ENCODE data around the gene SPRR3.

Gene SPRR3, protein sequence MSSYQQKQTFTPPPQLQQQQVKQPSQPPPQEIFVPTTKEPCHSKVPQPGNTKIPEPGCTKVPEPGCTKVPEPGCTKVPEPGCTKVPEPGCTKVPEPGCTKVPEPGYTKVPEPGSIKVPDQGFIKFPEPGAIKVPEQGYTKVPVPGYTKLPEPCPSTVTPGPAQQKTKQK

DNA sequence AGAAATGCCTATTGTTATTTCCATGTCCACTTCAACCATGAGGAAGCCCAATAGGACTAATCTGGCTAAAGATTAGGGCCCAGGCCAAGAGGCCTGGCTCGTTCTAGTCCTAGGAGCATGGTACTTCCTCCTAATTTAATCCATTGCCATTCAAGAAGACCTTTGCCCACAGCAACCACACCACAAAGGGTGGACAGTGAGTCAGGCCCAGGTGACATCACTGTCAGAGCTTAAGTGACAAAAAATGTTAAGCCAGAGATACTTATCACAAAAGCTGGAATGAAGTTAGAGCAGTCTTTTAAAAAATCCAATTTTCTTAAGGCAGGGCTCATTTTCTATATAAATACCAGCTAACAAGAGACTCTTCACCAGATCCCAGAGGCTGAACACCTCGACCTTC is at the start of gene SPRR3:
Gene SPRR3 (plus strand): TSS at position 368 of the 400 bp plus-strand sequence. CDS start 1,272 bp downstream, outside the sequence.
- DNase-seq (ENCODE audit: low read depth): no peak

DNA sequence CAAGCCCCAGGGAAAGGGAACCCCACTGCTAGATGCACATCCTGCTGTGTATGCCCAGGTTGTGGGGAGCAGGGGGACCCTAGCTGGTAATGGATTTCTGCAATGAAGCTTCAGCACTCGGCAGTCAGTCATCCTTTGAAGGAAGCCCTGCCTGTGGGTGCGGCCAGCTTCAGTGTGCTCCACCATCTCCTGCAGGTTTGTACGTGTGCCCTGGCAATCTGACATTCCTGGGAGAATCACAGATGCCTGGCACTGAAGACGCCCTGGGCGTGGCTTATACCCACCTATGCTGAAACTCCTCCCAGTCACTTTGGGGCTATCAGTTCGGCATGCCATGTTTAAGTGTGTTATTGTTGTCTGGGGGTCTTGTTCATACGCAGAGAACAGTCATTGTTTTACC is 47.8 kb upstream of the SPRR3 start:
- no peak for DNase-seq (ENCODE audit: low read depth)

DNA sequence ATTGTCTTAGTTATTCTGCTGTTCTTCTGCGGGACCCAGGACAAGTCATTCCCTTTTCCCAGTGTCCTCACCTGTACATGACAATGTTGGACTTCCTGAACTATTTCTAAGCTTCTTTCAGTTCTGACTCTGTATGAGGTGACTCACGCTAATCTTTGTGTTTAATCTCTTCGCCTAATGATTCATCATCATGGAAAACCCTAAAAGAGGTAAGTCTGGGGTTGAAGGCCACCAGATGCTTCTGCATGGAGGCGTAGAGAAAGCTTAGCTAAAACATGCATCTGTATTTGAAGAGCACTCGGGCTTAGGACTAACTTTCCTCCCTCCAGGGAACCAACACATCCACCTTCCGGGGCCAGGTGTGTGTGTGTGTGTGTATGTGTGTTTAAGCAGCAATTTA is 47.1 kb upstream of the SPRR3 start:
- no peak for DNase-seq (ENCODE audit: low read depth)

DNA sequence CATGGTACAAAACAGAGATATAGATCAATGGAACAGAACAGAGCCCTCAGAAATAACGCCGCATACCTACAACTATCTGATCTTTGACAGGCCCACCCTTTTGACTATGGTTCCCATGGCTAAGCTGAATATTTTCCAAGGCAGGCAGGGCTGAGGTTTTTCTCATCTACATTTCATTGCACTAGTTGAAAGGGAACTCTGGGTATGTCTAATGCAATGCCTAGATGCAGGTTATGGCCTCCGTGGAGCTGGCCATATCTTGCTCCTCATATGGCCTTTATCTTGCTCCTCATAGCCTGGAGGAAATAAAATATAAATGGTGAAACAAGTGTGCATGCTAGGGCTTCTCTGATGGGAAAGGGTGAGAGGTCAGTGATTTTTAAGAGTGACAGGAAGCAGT is 44.0 kb upstream of the SPRR3 start:
- DNase-seq (ENCODE audit: low read depth): no peak

DNA sequence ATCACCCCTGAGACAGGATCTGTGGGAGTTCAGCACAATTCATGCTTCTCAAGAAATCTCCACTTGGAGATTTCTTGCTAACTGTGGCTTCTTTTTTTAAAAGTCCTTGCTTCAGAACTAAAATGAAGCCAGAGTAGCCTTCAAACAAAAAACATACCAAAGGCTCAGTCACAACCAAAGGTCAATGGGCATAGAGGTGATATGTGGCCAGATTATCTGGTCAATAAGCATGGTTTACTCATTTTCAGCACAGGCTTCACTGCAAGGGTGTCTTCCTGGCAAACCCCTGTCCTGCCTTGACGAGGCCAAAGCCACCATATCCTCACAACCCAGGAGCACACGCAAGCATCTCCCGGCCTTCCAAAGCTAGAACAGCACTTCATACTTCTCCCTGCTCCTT is 42.3 kb upstream of the SPRR3 start:
- DNase-seq (ENCODE audit: low read depth): no peak

DNA sequence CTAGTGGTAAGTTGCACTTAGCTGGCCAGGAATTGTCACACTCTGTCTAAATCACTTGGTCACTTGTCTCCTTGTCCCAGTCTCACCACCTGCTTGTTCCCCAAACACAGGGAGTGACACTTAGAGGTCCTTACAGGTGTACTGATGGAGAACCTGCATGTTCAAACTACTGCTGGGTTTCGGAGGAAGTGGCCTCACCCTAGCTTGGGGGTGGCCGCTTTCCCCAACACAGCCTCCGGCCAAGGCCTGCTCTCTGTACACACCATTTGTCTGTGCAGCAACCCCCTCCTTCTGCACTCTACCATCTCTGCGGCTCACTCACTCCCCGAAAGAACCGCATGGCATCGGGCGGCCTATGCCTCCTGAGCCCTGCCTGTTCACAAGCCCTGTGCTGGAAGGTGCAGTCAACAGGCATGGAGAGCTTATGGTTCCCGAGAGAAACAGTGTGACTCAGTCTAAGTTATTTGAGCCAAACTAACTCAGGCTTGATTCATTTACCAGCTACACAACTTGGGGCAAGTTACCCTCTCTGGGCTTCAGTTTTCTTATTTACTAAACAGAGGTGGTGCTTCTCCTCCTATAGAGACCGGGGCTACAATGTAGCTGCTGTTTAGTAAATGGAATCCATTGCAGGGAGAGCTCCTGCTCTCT is 41.6 kb upstream of the SPRR3 start:
- no peak for DNase-seq (ENCODE audit: low read depth)

DNA sequence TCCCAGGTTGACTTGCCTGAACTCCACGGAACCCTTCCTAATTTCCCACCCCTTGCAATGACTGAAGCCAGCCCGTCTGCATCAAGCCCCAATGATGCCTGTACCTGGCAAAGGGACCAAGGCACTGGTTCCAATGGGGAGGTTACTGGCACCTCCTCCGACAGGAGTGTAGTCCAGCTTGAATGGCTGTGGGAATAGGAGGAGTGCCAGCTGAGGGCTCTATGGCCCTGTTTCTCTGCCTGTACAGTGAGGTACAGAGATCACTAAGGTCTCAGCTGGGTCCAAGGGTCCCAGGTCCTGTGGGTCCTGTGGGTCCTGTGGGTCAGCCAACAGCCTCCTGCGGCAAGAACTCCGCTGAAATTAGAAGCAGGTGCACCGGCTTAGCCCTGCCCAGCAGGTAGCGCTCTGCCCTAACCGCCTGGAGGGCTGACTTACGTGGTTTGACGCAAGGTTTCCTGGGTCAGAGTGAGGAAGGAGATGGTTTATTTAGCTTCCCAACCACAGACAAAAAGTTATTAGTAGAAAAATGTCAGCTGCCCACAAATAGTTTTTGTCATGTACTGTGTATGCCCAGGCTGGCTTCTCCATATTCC is 41.0 kb upstream of the SPRR3 start:
- no peak for DNase-seq (ENCODE audit: low read depth)

DNA sequence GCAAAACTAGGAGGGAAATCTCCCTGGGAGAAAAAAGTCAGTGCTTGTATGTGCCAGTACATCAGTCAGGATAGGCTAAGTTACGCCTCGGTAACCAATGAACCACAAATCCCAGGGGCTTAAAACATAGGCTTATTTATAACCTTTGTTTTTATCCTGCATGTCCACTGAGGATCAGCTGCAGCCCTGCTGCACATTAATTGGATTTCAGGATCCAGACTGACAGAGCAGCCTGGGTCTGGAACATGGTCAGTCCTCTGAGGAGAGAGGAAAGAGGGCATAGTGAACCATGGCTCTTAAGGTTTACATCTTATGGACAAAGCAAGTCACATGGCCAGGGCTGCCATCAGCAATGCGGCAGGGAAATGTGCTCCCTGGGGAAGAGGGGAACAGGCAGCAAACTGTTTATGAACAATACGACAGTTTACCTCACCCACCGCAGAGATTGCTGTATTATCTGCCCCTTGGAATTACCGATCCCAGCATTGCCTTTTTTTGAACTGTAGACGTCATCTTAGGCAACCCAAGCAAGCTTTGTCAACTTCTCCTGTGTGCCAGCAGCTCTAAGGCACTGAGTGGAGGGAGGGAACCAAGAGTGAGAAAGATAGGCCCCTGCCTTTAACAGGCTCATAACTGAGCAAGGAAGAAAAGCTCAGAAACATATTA is 40.2 kb upstream of the SPRR3 start:
- no peak for DNase-seq (ENCODE audit: low read depth)

DNA sequence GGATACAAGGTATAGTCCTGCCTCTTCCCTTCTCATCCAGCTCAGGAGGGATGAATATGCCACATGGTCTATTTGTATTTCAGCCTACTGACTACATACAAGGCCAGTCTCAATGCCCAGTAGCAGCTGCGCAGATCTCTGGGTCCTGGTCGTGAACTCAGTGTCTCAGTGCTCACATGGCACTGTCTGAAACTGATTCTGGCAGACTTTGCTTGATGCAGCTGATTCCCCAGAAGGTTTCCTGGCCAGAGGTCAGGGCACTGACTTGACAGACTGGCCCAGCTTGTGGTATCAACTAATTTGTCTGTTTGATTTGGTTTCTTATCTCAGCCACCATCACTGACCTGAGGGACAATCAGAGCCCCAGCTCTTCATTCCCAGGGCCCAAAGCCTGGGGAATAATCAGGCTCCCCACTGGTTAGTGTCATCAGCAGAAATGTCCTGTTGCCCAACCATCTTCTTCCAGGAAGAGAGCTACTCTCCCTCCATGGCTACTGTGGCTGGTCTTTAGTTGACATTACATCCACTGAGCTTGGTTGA is 38.6 kb upstream of the SPRR3 start:
- DNase-seq (ENCODE audit: low read depth): no peak

DNA sequence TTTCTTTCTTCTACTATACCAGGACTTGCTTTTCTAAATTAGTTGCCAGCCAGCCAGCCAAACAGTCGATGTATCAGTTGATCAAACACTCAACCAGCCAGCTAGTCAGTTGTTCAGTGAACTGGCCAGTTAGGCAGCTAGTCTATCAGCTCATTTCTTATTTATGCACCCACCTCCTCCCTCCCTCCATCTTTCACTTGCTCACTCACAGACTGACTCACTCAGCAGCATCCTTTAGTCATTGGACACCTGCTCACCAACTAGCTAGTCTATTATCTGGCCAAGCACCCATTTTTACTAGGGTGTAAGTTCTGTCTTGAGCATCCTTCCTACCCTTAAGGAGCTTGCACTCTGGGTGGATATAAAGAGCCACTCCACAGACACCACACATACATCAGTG is 37.0 kb upstream of the SPRR3 start:
- no peak for DNase-seq (ENCODE audit: low read depth)

DNA sequence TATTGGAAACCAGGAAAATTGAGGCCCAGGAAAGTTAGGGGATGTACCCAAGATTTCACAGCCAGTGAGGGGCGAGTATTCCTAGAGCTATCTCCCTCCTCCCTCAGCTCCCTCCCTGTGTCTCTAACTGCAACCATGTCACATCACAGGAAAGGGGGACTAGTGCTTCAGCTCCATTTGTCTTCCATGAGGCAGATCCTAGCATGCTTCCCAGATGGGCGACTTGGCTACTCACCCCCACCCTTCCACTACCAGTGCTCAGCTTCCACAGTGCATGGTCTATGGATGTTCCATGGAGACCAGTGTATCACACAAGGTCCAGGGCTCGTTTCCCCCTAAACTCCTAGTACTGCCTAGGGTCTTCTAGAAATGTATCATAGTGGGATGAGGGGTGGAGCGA is 35.7 kb upstream of the SPRR3 start:
- no peak for DNase-seq (ENCODE audit: low read depth)

DNA sequence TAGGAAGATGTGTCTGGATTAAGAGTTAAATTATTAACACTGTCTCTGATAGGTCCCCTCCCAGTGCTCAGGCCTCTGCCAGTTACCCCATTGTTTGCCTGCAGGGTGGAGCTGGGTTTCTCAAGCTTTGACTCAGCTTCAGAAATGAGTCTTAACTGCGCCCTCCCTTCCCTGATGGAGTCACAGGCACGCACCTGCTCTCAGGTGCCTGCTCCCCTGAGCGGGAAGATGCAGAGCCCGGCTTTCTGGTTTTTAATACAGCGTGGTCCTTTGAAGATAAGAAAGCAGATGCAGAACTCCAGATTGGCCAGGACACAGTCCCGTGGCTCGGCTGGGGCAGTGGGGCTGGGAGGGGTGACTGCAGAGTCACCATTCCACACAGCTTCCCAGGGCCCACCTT is 34.3 kb upstream of the SPRR3 start:
- no peak for DNase-seq (ENCODE audit: low read depth)

DNA sequence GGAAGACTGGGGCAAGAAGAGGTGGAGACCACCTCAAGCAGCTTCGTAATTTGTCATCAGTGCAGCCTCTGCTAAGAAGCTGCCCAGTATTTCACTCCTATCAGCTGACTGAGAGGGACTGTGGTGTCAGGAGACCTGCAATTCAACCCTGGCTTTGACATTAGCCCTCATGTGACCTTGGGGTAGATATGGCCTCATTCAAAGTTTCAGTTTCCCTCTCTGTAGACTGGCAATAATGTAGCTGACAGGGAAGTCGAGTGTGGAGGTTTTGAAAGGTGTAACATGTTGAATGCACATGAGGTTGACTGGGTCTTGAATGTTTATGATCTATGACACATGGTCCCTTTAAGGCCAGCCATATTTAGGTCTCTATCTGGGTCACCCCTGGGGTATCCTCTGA is 33.3 kb upstream of the SPRR3 start:
- no peak for DNase-seq (ENCODE audit: low read depth)

DNA sequence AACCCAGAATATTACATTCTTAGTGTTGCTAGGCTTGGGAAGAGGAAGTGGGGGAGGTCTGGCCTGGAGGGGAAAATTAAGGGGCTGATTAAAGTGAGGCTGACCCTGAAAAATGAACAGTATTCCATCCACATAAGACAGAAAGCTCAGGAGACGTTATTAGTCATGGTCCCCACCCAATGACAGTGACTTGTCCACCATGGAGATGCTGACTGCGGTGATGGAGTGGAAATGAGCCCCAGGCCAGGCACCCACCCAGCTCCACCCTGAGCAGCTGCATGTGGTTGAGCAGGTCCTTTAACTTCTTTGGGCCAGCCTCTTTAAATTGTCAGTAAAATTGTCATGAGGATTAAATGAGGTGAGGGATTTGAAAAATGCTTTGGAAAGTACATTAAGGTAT is 32.5 kb upstream of the SPRR3 start:
- DNase-seq (ENCODE audit: low read depth): no peak

DNA sequence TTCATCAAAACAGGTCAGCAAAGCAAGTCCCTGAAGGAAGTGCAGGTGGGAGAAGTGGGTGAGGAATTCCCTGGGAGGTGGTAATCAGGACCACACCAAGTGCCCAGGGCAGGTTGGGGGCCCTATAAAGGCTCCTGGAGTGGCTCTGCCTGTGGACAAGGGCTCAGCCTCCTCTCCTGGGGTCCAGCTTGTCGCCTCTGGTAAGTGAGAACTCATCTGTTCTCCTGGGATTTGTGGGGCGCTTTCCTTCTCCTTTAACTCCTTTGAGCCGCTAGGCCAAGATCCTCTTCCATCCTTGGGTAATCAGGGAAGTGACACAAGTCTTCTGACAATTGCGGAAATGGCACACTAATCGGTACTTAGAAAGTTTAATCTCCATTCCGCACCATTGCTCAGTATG is 31.1 kb upstream of the SPRR3 start, which contains the start of gene SPRR4:
Gene SPRR4 (plus strand): TSS at position 154 of the 400 bp plus-strand sequence. CDS start 1,243 bp downstream, outside the sequence.
- DNase-seq (ENCODE audit: low read depth): no peak

DNA sequence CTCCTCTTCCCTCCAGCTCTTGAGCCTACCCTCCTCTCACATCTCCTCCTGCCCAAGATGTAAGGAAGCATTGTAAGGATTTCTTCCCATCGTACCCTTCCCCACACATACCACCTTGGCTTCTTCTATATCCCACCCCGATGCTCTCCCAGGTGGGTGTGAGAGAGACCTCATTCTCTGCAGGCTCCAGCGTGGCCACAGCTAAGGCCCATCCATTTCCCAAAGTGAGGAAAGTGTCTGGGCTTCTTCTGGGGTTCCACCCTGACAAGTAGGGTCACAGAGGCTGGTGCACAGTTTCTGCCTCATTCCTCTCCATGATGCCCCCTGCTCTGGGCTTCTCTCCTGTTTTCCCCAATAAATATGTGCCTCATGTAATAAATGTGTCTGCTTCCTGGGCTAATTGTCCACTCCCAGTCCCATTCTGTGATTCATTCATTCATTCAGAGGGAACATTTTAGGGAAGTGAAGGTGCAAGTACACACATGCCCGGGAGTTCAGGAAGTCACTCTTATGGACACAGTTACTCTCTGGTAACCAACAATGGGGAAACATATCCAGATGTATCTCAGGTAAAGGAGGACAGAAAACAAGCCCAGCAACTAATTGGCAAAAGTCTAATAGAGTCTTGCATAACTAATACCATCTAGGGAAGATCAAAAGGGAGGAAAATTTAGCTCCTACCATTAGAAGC is 29.2 kb upstream of the SPRR3 start:
- DNase-seq (ENCODE audit: low read depth): no peak

DNA sequence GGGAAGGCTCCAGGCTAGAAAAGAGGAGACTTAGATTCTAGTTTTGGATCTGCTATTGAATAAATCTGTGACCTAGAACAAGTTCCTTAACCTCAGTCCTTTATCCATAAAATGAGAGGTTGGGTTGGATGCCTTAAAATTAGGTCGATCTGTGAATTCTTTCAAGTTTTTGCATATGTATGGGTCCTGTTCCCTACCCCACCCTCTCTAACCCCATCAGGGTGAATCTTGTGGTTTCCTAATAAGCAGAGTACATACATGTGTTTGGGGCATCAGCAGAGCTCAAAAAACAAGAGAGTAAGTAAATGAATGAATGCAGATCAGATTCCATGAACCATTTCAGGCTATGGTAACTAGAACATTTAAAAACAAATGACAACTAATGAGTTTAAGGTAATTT is 24.9 kb upstream of the SPRR3 start:
- no peak for DNase-seq (ENCODE audit: low read depth)

DNA sequence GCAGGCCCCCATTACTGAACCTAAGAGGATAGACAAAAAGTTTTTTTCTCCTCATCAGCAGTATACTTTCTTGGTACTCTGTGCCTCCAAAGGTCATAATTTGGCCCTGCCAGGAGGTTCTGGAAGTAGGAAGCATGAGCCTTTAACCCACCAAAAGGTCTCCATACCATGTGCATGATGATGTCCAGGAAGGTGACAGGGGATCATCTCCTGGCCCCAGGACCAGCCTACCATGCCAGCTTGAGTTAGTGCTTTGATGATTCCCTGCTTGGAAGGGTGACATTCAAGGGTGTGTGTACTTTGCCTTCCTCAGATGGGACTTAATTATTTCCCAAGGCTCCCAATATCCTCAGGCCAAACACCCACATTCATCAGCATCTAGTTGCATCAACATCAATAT is 23.9 kb upstream of the SPRR3 start:
- no peak for DNase-seq (ENCODE audit: low read depth)

DNA sequence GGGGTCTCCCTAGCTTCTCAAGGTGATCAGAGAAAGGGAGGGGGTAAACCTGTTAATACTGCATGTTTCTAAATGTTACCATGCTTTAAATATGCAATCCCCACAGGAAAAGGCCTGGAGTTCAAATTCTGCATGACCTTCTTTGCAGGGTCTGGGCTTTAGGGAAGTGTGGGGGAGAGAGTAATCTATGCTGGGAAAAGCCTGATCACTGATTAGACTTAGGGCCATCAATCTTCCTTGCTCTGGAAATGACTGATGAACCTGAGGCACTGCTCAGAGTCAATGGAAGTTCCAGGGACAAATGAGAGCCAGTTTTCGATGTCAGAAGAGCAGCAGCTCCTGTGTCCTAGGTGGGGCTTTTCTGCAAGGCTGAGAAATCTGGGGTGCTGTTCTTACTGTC is 20.9 kb upstream of the SPRR3 start:
- DNase-seq (ENCODE audit: low read depth): no peak

DNA sequence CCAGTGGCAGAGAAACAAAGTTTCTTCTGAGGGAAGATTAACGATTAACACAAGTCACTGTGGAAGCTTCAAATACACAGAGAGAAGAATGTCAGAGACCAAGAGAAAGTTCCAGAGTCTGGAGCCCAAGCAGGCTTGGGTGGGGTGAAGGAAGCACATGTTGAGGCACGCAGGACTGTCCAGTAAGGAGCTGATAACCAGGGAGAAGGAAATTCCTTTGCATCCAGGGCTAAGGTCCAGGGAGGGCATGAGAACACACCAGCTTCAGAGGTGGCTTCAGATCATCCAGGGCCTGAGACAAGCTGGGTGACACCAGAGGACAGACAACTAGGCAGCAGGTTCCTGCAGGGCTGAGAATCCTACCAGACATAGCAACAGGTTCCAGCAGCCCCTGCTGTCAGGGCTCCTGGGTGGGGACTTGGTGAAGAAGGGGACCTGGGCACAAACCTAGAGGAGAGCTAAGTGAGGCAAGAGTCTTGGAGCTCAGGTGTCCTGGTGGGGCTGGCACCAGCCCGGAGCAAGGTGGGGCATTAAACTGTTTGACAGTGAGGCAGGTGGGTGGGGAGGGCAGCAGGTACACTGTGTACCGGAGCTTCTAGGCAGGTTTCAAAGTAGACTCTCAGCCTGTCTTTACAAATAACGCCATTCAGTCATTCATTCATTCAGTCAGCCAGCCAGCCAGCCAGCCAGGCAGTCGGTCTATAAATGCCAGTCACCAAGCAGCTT is 20.2 kb upstream of the SPRR3 start:
- no peak for DNase-seq (ENCODE audit: low read depth)

DNA sequence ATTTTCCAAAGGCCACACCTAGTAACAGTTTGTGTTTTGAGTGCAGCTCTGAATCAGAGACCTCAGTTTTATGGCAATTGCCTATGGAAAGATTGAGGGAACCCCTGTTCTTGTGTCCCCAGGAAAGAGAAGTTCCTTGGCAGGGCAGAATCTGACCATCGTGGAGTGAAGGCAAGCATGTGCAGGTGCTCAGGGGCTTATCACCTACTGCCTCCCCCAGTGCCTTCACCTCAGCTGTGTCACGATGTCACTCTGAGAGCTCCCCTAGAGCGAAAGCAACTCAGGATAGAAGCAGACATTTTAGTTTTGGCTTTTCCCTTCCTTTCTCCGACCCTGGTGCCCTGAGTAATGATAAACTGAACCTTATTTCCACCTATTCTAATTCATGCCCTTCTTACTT is 19.5 kb upstream of the SPRR3 start:
- no peak for DNase-seq (ENCODE audit: low read depth)

DNA sequence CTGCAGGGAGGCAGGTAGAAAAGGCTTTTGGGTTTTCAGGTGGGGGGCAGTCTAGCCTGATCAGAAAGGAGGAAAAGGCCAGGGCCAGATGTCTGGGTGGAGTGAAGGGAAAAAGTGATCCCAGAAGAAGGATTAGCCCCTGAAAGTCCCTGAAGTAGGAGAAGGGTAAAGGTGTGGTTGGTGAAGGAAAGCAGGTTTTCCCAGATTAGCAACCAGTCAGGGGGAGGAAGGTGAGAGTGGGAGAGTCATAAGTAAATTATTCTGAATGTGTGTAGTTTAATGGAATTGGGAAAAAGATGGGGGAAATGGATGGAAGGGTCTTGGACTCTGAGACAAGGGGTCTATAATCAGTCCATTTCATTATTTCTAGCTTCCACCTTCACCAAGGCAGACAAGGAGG is 18.3 kb upstream of the SPRR3 start:
- no peak for DNase-seq (ENCODE audit: low read depth)
